ENCODE data around the gene ZNF618.

The ZNF618 gene

GRCh38 chr9:113918697-113919350 is 42.7 kb downstream of the ZNF618 start:
- no peak overlapping the region for H3K4me3 ChIP-seq (ENCODE audit: low read depth, low read length)
- H3K27ac ChIP-seq: no peak overlapping the region
- DNase-seq: no peak
- in situ Hi-C loops (cut with HindIII; ENCODE audit: low pct_ligation_motif_present, low sequenced_read_pairs): no loop called here
- H3K27me3 ChIP-seq (replicated peaks): no peaks in the 10 kb centered on the region
- no peak for TF ChIP-seq CTCF (IDR thresholded peaks at IDR 0.05; ENCODE audit: low read depth, low read length, missing control alignments)
- H3K36me3 ChIP-seq (replicated peaks): no peaks in the 10 kb centered on the region

- no peak for DNase-seq
- Histone ChIP-seq H3K36me3 (replicated peaks) (no peaks in the 10 kb centered on the region), H3K4me3 (ENCODE audit: low read depth, low read length) (no peak overlapping the region), H3K27ac (no peak overlapping the region), H3K27me3 (replicated peaks) (no peaks in the 10 kb centered on the region)
- in situ Hi-C loops (cut with HindIII; ENCODE audit: low pct_ligation_motif_present, low sequenced_read_pairs): no loop called here
- TF ChIP-seq CTCF (IDR thresholded peaks at IDR 0.05; ENCODE audit: low read depth, low read length, missing control alignments): no peak
Observed at GRCh38 chr9:113919382-113919781, 43.3 kb downstream of the ZNF618 start.

GRCh38 chr9:113919871-113920270 is 43.8 kb downstream of the ZNF618 start:
- Histone ChIP-seq H3K36me3 (replicated peaks) (no peaks in the 10 kb centered on the region), H3K27me3 (replicated peaks) (no peaks in the 10 kb centered on the region), H3K4me3 (ENCODE audit: low read depth, low read length) (no peak overlapping the region), H3K27ac (no peak overlapping the region)
- no peak for DNase-seq
- no peak for TF ChIP-seq CTCF (IDR thresholded peaks at IDR 0.05; ENCODE audit: low read depth, low read length, missing control alignments)
- in situ Hi-C loops (cut with HindIII; ENCODE audit: low pct_ligation_motif_present, low sequenced_read_pairs): no loop called here

- TF ChIP-seq CTCF (IDR thresholded peaks at IDR 0.05; ENCODE audit: low read depth, low read length, missing control alignments): no peak
- in situ Hi-C loops (cut with HindIII; ENCODE audit: low pct_ligation_motif_present, low sequenced_read_pairs): no loop called here
- no peak overlapping the region for H3K4me3 ChIP-seq (ENCODE audit: low read depth, low read length)
Observed at GRCh38 chr9:113920872-113921271, 44.8 kb downstream of the ZNF618 start.

GRCh38 chr9:113921396-113921925 is 45.4 kb downstream of the ZNF618 start:
- Histone ChIP-seq H3K4me3 (ENCODE audit: low read depth, low read length) (no peak overlapping the region), H3K27ac (no peak overlapping the region), H3K36me3 (replicated peaks) (no peaks in the 10 kb centered on the region), H3K27me3 (replicated peaks) (no peaks in the 10 kb centered on the region)
- TF ChIP-seq CTCF (IDR thresholded peaks at IDR 0.05; ENCODE audit: low read depth, low read length, missing control alignments): no peak
- no peak for DNase-seq
- in situ Hi-C loops (cut with HindIII; ENCODE audit: low pct_ligation_motif_present, low sequenced_read_pairs): no loop called here

More at GRCh38 chr9:113920872-113921271, 44.8 kb downstream of the ZNF618 start:
- no peak overlapping the region for H3K27ac ChIP-seq
- no peaks in the 10 kb centered on the region for H3K36me3 ChIP-seq (replicated peaks)
- no peaks in the 10 kb centered on the region for H3K27me3 ChIP-seq (replicated peaks)
- DNase-seq: no peak

GRCh38 chr9:113922160-113922559 is 46.1 kb downstream of the ZNF618 start:
- in situ Hi-C loops (cut with HindIII; ENCODE audit: low pct_ligation_motif_present, low sequenced_read_pairs): no loop called here
- DNase-seq: no peak
- Histone ChIP-seq H3K27ac (no peak overlapping the region), H3K36me3 (replicated peaks) (no peaks in the 10 kb centered on the region), H3K4me3 (ENCODE audit: low read depth, low read length) (no peak overlapping the region), H3K27me3 (replicated peaks) (no peaks in the 10 kb centered on the region)
- no peak for TF ChIP-seq CTCF (IDR thresholded peaks at IDR 0.05; ENCODE audit: low read depth, low read length, missing control alignments)
